Head of caudate nucleus (tissue), 42 donors: ENCODE measurements around the gene HIBADH.
"Not testable (repeated sequence)": the region's sequence is repeated elsewhere in the genome, so short reads cannot be mapped to it uniquely, and the experiment has no call there.

Experiments used
- DNase-seq, 42 donors: peaks; one replicate each; pipeline versions ENCODE4 v3.0.0 to v3.0.0-alpha.2; 2020 to 2021; ENCODE audit warnings: mixed read lengths in 7 of 42
- intact Hi-C: fragments of 100-400 bp; cut with DNase I; formaldehyde crosslinking; loops from one replicate; pipeline ENCODE4 v1.15.0; 2022

Gene HIBADH

GRCh38 chr7:27608776-27609495, 53.7 kb downstream of the HIBADH start:
- DNase-seq: no peak
- intact Hi-C loops: no loop called here

- no peak for DNase-seq
- intact Hi-C loops: no loop called here
Measured at GRCh38 chr7:27607210-27607606, 55.5 kb downstream of the HIBADH start.

- intact Hi-C loops: no loop called here
Measured at GRCh38 chr7:27606270-27607209, 56.1 kb downstream of the HIBADH start.

GRCh38 chr7:27605689-27606269, 56.9 kb downstream of the HIBADH start:
- intact Hi-C loops: no loop called here
- peak in 6 of 42 donors; percentile 4 to 17 (median 10) for DNase-seq

More at GRCh38 chr7:27606270-27607209, 56.1 kb downstream of the HIBADH start:
- DNase-seq: no peak

- intact Hi-C loops: no loop called here
- no peak for DNase-seq
Measured at GRCh38 chr7:27605283-27605682, 57.4 kb downstream of the HIBADH start.

GRCh38 chr7:27603813-27604212, 58.9 kb downstream of the HIBADH start:
- intact Hi-C loops: no loop called here
- no peak for DNase-seq

- intact Hi-C loops: no loop called here
- DNase-seq: no peak
Measured at GRCh38 chr7:27602766-27603165, 59.9 kb downstream of the HIBADH start.

GRCh38 chr7:27601217-27601616, 61.5 kb downstream of the HIBADH start:
- intact Hi-C loops: no loop called here
- DNase-seq: no peak

GRCh38 chr7:27600247-27600646, 62.4 kb downstream of the HIBADH start:
- intact Hi-C loops: no loop called here
- DNase-seq: no peak

- no peak for DNase-seq
- intact Hi-C loops: no loop called here
Measured at GRCh38 chr7:27595009-27595408, 67.7 kb downstream of the HIBADH start.

GRCh38 chr7:27593226-27593625, 69.5 kb downstream of the HIBADH start:
- intact Hi-C loops: no loop called here
- DNase-seq: no peak

GRCh38 chr7:27590416-27590815, 72.3 kb downstream of the HIBADH start:
- intact Hi-C loops: no loop called here
- DNase-seq: no peak

GRCh38 chr7:27587429-27587828, 75.3 kb downstream of the HIBADH start:
- DNase-seq: no peak
- intact Hi-C loops: no loop called here

- intact Hi-C loops: no loop called here
- DNase-seq: peak in 41 of 42 donors; percentile 7 to 81 (median 49)
Measured at GRCh38 chr7:27586825-27587224, 75.9 kb downstream of the HIBADH start.

GRCh38 chr7:27585781-27586447, 76.8 kb downstream of the HIBADH start:
- no peak for DNase-seq
- intact Hi-C loops: no loop called here

- no peak for DNase-seq
- intact Hi-C loops: no loop called here
Measured at GRCh38 chr7:27581906-27582305, 80.8 kb downstream of the HIBADH start.

GRCh38 chr7:27581119-27581518, 81.6 kb downstream of the HIBADH start:
- intact Hi-C loops: no loop called here
- DNase-seq: no peak

- intact Hi-C loops: loop anchor here (10.0 kb wide), 1 partner anchor 385 kb away; no protein-coding TSS in a partner anchor
- no peak for DNase-seq
Measured at GRCh38 chr7:27579565-27579964, 83.1 kb downstream of the HIBADH start.

GRCh38 chr7:27578169-27578568, 84.5 kb downstream of the HIBADH start:
- intact Hi-C loops: loop anchor here (10.0 kb wide), 1 partner anchor 383 kb away; no protein-coding TSS in a partner anchor
- DNase-seq: not testable (repeated sequence)
